HepG2 (cell line): Measurements from ENCODE around the gene RANBP3L. TPM values are rescaled to one million over a fixed set of nuclear protein-coding genes. Genes with fewer than 3 reads are reported as not detected.

Experiments used
- GMEB2 ChIP-seq: IDR thresholded peaks from 2 replicates; pipeline ENCODE4 v1.6.1; 2016; ENCODE audit warnings: missing biosample characterization, missing genetic modification reagents, low read depth
- HIVEP1 ChIP-seq: sonication (generic); formaldehyde crosslinking; IDR thresholded peaks from 2 replicates; pipeline ENCODE4 v1.4.0; 2020; ENCODE audit warnings: mild to moderate bottlenecking, missing genetic modification reagents
- MBD4 ChIP-seq: IDR thresholded peaks from 2 replicates; pipeline ENCODE4 v1.6.1; 2012; ENCODE audit warnings: low read length, inconsistent platforms, borderline replicate concordance
- MXD1 ChIP-seq: sonication (generic); formaldehyde crosslinking; IDR thresholded peaks from 2 replicates; pipeline ENCODE4 v1.4.0; 2020; ENCODE audit warnings: mild to moderate bottlenecking, missing genetic modification reagents
- NFKB2 ChIP-seq: sonication (generic); formaldehyde crosslinking; IDR thresholded peaks from 2 replicates; pipeline ENCODE4 v1.4.0; 2020; ENCODE audit warnings: missing genetic modification reagents, borderline replicate concordance
- PRDM15 ChIP-seq: sonication (generic); formaldehyde crosslinking; IDR thresholded peaks from 2 replicates; pipeline ENCODE4 v1.4.0; 2020; ENCODE audit warnings: missing genetic modification reagents
- RNF2 ChIP-seq: fragments of 450-650 bp; conservative IDR thresholded peaks from 2 replicates; pipeline ENCODE4 v1.6.1; 2016; ENCODE audit warnings: low read depth
- SAP130 ChIP-seq: IDR thresholded peaks from 2 replicates; pipeline ENCODE4 v1.6.1; 2016; ENCODE audit warnings: low read depth
- TMF1 ChIP-seq: sonication (generic); formaldehyde crosslinking; IDR thresholded peaks from 2 replicates; pipeline ENCODE4 v1.8.1; 2022; ENCODE audit warnings: low read depth, missing genetic modification reagents
- ZNF792 ChIP-seq: IDR thresholded peaks from 2 replicates; pipeline ENCODE4 v1.6.1; 2016
- ZSCAN12 ChIP-seq: sonication (generic); formaldehyde crosslinking; IDR thresholded peaks from 2 replicates; pipeline ENCODE4 v1.9.0; 2021; ENCODE audit warnings: mild to moderate bottlenecking, missing genetic modification reagents
- ZSCAN9 ChIP-seq: IDR thresholded peaks from 2 replicates; pipeline ENCODE4 v1.6.1; 2016; ENCODE audit warnings: borderline replicate concordance
- polyA plus RNA-seq, 8 experiments: library from polyadenylated mRNA; depleted of rRNA in 3 of 8; stranded (reverse) in 7 of 8; unstranded in 1 of 8; fragments of >200 nt; fragmentation: Illumina TruSeq in 4 of 8; extraction: Trizol in 4 of 8; gene quantifications; 2 replicates each; pipeline versions ENCODE4 v1.2.1 to v1.2.3, GENCODE V29; 2011 to 2016; ENCODE audit warnings: low read depth in 4 of 8, missing spikeins in 1 of 8, mixed read lengths in 1 of 8; ENCODE audit not compliant: insufficient read depth in 1 of 8
- total RNA-seq, 5 experiments: library from RNA; depleted of rRNA; stranded (reverse); fragments of >200 nt; fragmentation: Illumina TruSeq; extraction: Trizol; gene quantifications; 2 replicates each; pipeline ENCODE4 v1.2.3, GENCODE V29; 2016; ENCODE audit warnings: low read depth in 1 of 5
- TF ChIP-seq, protein P1 (sequence below): sonication (generic); formaldehyde crosslinking; IDR thresholded peaks from 2 replicates; pipeline ENCODE4 v1.5.1; 2020; ENCODE audit warnings: mild to moderate bottlenecking, missing genetic modification reagents
- TF ChIP-seq, protein P2 (sequence below): sonication (generic); formaldehyde crosslinking; IDR thresholded peaks from 2 replicates; pipeline ENCODE4 v1.4.0; 2020; ENCODE audit warnings: missing genetic modification reagents
- TF ChIP-seq, protein P3 (sequence below): sonication (generic); formaldehyde crosslinking; IDR thresholded peaks from 2 replicates; pipeline ENCODE4 v1.4.0; 2020; ENCODE audit warnings: mild to moderate bottlenecking, missing genetic modification reagents
- TF ChIP-seq, protein P4 (sequence below): sonication (generic); formaldehyde crosslinking; IDR thresholded peaks from 2 replicates; pipeline ENCODE4 v1.4.0; 2020; ENCODE audit warnings: missing genetic modification reagents

The RANBP3L gene
- total and polyA plus RNA-seq, 2 of the 13 experiments (the other 11 are each of a cell fraction or from before 2014, with no cell fraction given), result 0.09 TPM; not detected in 1

DNA sequence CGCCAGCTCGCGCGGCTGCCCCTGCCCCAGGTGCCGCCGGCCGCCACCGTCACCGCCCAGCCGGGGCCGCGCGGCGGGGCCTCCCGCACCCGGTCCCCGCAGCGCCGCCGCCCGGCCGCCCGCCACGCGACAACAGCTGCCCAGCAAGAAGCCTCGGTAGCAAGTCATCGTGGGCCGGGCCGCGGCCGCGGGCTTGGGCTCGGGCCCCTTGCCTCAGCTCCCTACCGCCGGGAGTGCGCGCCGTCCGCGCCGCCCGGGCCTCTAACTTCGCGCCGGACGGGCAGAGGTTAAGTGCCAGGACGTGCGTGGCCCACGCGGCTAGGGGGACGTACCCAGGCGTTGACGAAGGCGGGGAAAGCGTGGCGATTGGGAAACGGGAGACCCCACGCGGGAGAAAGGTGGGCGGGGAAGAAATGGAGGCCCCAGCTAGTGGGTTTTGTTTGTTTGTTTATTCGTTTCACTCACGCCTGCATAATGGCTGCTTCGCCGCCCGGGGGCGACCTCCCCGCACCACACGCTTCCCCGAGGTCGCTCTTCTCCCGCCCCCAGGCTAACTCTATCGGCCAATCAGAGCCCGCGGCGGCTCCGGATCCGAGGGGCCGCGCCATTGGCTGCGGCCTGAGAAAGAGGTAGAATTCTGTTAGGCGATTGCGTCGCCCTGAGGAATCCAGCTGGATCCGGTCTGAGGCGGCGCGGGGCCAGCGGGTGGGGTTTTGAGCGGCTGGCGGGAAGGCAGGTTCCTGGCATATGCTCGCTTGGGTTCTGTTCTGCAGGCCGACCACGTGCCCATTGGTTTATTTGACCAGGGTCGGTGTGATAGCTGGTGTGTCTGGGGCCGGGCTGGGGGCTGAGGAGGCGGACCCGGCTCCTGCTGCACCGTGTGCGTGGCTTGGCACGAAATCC is 59.8 kb downstream of the RANBP3L start, which contains the start of gene NADK2 (continued):
- TF ChIP-seq, protein P1, sequence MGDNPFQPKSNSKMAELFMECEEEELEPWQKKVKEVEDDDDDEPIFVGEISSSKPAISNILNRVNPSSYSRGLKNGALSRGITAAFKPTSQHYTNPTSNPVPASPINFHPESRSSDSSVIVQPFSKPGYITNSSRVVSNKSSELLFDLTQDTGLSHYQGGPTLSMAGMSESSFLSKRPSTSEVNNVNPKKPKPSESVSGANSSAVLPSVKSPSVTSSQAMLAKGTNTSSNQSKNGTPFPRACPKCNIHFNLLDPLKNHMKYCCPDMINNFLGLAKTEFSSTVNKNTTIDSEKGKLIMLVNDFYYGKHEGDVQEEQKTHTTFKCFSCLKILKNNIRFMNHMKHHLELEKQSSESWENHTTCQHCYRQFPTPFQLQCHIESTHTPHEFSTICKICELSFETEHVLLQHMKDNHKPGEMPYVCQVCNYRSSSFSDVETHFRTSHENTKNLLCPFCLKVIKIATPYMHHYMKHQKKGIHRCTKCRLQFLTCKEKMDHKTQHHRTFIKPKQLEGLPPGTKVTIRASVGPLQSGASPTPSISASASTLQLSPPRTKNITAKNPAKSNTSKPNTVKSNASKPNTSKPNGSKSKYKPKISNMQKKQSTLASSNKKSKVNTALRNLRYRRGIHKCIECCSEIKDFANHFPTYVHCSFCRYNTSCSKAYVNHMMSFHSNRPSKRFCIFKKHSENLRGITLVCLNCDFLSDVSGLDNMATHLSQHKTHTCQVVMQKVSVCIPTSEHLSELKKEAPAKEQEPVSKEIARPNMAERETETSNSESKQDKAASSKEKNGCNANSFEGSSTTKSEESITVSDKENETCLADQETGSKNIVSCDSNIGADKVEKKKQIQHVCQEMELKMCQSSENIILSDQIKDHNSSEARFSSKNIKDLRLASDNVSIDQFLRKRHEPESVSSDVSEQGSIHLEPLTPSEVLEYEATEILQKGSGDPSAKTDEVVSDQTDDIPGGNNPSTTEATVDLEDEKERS, result 0 out of 2 replicates have a peak, but pooled peaks have one; percentile 20
- TF ChIP-seq, protein P2, sequence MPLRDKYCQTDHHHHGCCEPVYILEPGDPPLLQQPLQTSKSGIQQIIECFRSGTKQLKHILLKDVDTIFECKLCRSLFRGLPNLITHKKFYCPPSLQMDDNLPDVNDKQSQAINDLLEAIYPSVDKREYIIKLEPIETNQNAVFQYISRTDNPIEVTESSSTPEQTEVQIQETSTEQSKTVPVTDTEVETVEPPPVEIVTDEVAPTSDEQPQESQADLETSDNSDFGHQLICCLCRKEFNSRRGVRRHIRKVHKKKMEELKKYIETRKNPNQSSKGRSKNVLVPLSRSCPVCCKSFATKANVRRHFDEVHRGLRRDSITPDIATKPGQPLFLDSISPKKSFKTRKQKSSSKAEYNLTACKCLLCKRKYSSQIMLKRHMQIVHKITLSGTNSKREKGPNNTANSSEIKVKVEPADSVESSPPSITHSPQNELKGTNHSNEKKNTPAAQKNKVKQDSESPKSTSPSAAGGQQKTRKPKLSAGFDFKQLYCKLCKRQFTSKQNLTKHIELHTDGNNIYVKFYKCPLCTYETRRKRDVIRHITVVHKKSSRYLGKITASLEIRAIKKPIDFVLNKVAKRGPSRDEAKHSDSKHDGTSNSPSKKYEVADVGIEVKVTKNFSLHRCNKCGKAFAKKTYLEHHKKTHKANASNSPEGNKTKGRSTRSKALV (CRISPR knock-in tag), result no peak; the same call in 1 of the 2 replicates
- no peak; the same call in none of the 2 replicates for TF ChIP-seq ZNF792 (CRISPR knock-in tag)
- 0 out of 2 replicates have a peak, but pooled peaks have one; percentile 13 for TF ChIP-seq ZSCAN12
- TF ChIP-seq HIVEP1 (CRISPR knock-in tag), result peak; percentile 58; the same call in 1 of the 2 replicates
- peak; percentile 80 for TF ChIP-seq MXD1 (CRISPR knock-in tag)
- TF ChIP-seq, protein P3, sequence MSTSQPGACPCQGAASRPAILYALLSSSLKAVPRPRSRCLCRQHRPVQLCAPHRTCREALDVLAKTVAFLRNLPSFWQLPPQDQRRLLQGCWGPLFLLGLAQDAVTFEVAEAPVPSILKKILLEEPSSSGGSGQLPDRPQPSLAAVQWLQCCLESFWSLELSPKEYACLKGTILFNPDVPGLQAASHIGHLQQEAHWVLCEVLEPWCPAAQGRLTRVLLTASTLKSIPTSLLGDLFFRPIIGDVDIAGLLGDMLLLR (CRISPR knock-in tag), result peak; percentile 56
- TF ChIP-seq ZSCAN9 (CRISPR knock-in tag), result no peak
- peak; percentile 80 for TF ChIP-seq NFKB2 (CRISPR knock-in tag)
- TF ChIP-seq GMEB2, result peak; percentile 50
- no peak for TF ChIP-seq MBD4
- peak; percentile 97 for TF ChIP-seq RNF2
- TF ChIP-seq, protein P4, sequence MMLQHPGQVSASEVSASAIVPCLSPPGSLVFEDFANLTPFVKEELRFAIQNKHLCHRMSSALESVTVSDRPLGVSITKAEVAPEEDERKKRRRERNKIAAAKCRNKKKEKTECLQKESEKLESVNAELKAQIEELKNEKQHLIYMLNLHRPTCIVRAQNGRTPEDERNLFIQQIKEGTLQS, result peak; percentile 62; the same call in 1 of the 2 replicates
- TF ChIP-seq PRDM15 (CRISPR knock-in tag), result no peak; the same call in 1 of the 2 replicates
- peak; percentile 75 for TF ChIP-seq SAP130
- peak; percentile 69; the same call in 1 of the 2 replicates for TF ChIP-seq TMF1 (CRISPR knock-in tag)
